ENCODE measurements around the gene C22orf23.

DNA sequence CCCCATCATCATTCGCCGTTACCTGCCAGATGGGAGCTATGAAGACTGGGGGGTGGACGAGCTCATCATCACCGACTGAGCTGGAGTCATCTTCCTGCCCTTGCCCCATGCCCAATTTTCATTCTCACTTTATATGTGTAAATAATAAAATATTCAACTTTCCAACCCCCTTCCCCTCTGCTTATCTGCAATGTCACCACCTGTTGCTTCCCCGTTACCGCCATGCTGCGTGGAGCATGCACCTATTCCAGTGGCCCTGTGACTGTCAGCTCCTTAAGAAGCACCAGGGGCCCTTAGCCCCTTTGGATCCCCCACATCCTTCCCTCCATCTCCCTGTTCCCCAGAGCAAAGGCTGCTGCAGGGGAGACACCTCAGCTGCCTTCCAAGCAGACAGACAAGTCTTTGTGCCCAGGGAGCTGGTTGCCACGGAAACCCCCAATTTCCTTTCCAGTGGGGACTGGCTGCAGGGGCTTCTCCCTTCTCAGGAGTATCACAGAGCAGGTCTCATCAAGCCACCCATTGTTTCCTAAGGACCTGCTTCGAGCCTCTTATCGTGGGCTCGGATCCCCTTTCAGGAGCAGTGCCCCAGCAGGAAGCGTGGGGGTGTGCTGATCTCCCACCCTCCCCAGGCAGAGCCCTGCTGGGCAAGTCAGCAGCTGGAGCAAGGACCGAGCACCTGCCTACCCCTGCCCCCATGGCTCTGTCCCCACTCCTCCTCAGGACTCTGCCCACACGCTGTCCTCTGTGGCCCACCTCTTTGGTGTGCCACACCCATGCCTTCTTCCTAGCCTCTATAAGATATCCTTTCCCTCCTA is 14.4 kb upstream of the C22orf23 start:
- TF ChIP-seq, protein P1, sequence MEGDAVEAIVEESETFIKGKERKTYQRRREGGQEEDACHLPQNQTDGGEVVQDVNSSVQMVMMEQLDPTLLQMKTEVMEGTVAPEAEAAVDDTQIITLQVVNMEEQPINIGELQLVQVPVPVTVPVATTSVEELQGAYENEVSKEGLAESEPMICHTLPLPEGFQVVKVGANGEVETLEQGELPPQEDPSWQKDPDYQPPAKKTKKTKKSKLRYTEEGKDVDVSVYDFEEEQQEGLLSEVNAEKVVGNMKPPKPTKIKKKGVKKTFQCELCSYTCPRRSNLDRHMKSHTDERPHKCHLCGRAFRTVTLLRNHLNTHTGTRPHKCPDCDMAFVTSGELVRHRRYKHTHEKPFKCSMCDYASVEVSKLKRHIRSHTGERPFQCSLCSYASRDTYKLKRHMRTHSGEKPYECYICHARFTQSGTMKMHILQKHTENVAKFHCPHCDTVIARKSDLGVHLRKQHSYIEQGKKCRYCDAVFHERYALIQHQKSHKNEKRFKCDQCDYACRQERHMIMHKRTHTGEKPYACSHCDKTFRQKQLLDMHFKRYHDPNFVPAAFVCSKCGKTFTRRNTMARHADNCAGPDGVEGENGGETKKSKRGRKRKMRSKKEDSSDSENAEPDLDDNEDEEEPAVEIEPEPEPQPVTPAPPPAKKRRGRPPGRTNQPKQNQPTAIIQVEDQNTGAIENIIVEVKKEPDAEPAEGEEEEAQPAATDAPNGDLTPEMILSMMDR (conservative IDR thresholded peaks at IDR 0.05), result no peak
- TF ChIP-seq EZH2 (IDR thresholded peaks at IDR 0.05; ENCODE audit: low read depth), result no peak
